Osteocyte (in vitro differentiated cells): ENCODE measurements around the gene POFUT2. TPM values are rescaled to one million over a fixed set of nuclear protein-coding genes. Genes with fewer than 3 reads are reported as not detected.
A peak's percentile ranks its signal among the peaks of the same experiment; 100 is the strongest.

Experiments used
- DNase-seq: peaks from one replicate; pipeline ENCODE4 v3.0.0; 2021; ENCODE audit warnings: mixed read lengths; ENCODE audit not compliant: unreplicated experiment; ENCODE audit errors: extremely low spot score
- H3K27ac Mint-ChIP-seq: one replicate; pipeline ENCODE4 v1.8.0; 2021; ENCODE audit warnings: mild to moderate bottlenecking, mixed read lengths; ENCODE audit not compliant: unreplicated experiment
- H3K27me3 Mint-ChIP-seq: one replicate; pipeline ENCODE4 v1.8.0; 2021; ENCODE audit warnings: mixed read lengths; ENCODE audit not compliant: unreplicated experiment
- H3K36me3 Mint-ChIP-seq: one replicate; pipeline ENCODE4 v1.8.0; 2021; ENCODE audit warnings: mixed read lengths; ENCODE audit not compliant: unreplicated experiment
- H3K4me1 Mint-ChIP-seq: one replicate; pipeline ENCODE4 v1.8.0; 2021; ENCODE audit warnings: mixed read lengths; ENCODE audit not compliant: unreplicated experiment
- H3K4me3 Mint-ChIP-seq: one replicate; pipeline ENCODE4 v1.8.0; 2021; ENCODE audit warnings: mild to moderate bottlenecking, moderate library complexity, mixed read lengths; ENCODE audit not compliant: unreplicated experiment
- H3K9me3 Mint-ChIP-seq: one replicate; pipeline ENCODE4 v1.8.0; 2021; ENCODE audit warnings: mixed read lengths; ENCODE audit not compliant: unreplicated experiment
- CTCF ChIP-seq: fragments of 200-600 bp; sonication (generic); IDR thresholded peaks from 2 replicates; pipeline ENCODE4 v1.5.0; 2021; ENCODE audit warnings: antibody characterized with exemption, mild to moderate bottlenecking, moderate library complexity
- total RNA-seq: library from RNA; stranded (reverse); gene quantifications from 2 replicates; pipeline ENCODE4 v1.2.1, GENCODE V29; 2021

The POFUT2 gene
- total RNA-seq, 1 donor from 2014 or later = 62.7 TPM

- H3K36me3 Mint-ChIP-seq = peaks cover 62% of the 10 kb centered on the region
- H3K9me3 Mint-ChIP-seq = peaks cover 19% of the 10 kb centered on the region
- no peak overlapping the region for H3K27ac Mint-ChIP-seq
- peak; percentile 73 for DNase-seq
- no peak for TF ChIP-seq CTCF
- H3K4me3 Mint-ChIP-seq = no peak overlapping the region
- no peaks in the 10 kb centered on the region for H3K27me3 Mint-ChIP-seq
- peaks cover 2% of the 10 kb centered on the region for H3K4me1 Mint-ChIP-seq
Observed at GRCh38 chr21:45220071-45220481, 67.6 kb downstream of the POFUT2 start.

GRCh38 chr21:45219517-45219916, 68.2 kb downstream of the POFUT2 start:
- DNase-seq = peak; percentile 51
- no peak for TF ChIP-seq CTCF
- no peaks in the 10 kb centered on the region for H3K27me3 Mint-ChIP-seq
- peaks cover 64% of the 10 kb centered on the region for H3K36me3 Mint-ChIP-seq
- H3K4me3 Mint-ChIP-seq = no peak overlapping the region
- H3K4me1 Mint-ChIP-seq = peaks cover 2% of the 10 kb centered on the region
- no peak overlapping the region for H3K27ac Mint-ChIP-seq
- peaks cover 19% of the 10 kb centered on the region for H3K9me3 Mint-ChIP-seq

DNA sequence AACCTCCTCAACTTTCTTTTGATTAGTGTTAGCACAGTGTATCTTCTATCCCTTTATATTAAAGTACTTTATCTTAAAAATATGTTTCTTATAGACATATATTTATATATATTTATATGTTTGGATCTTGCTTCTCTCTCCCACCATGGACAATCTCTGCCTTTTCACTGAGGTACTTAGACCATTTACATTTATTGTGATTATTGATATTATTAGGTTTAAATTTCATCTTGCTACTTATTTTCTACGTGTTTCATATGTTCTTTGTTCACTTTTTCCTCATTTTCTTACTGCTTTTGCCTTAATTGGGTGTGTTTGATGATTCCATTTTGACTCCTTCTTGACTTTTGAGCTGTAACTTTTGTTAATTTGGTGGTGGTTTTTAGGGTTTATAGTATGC, 70.7 kb downstream of the POFUT2 start:
- DNase-seq = no peak
- Mint-ChIP-seq H3K27me3 (no peaks in the 10 kb centered on the region), H3K9me3 (peaks cover 24% of the 10 kb centered on the region), H3K4me3 (no peak overlapping the region), H3K4me1 (peaks cover 2% of the 10 kb centered on the region), H3K27ac (peak overlapping the region; percentile 27), H3K36me3 (peaks cover 77% of the 10 kb centered on the region)
- TF ChIP-seq CTCF = no peak

GRCh38 chr21:45215213-45215612, 72.5 kb downstream of the POFUT2 start:
- peaks cover 77% of the 10 kb centered on the region for H3K36me3 Mint-ChIP-seq
- no peak for TF ChIP-seq CTCF
- no peak overlapping the region for H3K4me3 Mint-ChIP-seq
- H3K27me3 Mint-ChIP-seq = no peaks in the 10 kb centered on the region
- no peak overlapping the region for H3K27ac Mint-ChIP-seq
- H3K9me3 Mint-ChIP-seq = peaks cover 24% of the 10 kb centered on the region
- peaks cover 2% of the 10 kb centered on the region for H3K4me1 Mint-ChIP-seq
- no peak for DNase-seq

Other genes with a start within 250 kb of the POFUT2 start
- 126 and 130 TPM in 2 replicates for gene ADARB1, start 213.3 kb downstream of the POFUT2 start, total RNA-seq
- gene COL18A1, start 117.3 kb upstream of the POFUT2 start, total RNA-seq = 515 and 555 TPM in 2 replicates